ENCODE data around the gene LONRF2.

LONRF2 gene

GRCh38 chr2:100291152-100291970 is 30.9 kb downstream of the LONRF2 start:
- H3K36me3 ChIP-seq (ENCODE audit: insufficient read depth, low read length) = no peaks in the 10 kb centered on the region
- H3K9me3 ChIP-seq (ENCODE audit: control insufficient read depth, insufficient read depth, low read length) = no peaks in the 10 kb centered on the region
- H3K9ac ChIP-seq (ENCODE audit: low read depth, low read length) = no peak overlapping the region
- peaks cover 24% of the 10 kb centered on the region for H3K4me1 ChIP-seq (ENCODE audit: insufficient read depth, low read length)

GRCh38 chr2:100290718-100291151 is 31.6 kb downstream of the LONRF2 start:
- no peak overlapping the region for H3K9ac ChIP-seq (ENCODE audit: low read depth, low read length)
- no peaks in the 10 kb centered on the region for H3K9me3 ChIP-seq (ENCODE audit: control insufficient read depth, insufficient read depth, low read length)
- peaks cover 31% of the 10 kb centered on the region for H3K4me1 ChIP-seq (ENCODE audit: insufficient read depth, low read length)
- H3K36me3 ChIP-seq (ENCODE audit: insufficient read depth, low read length) = no peaks in the 10 kb centered on the region

GRCh38 chr2:100289020-100289419 is 33.3 kb downstream of the LONRF2 start:
- H3K4me1 ChIP-seq (ENCODE audit: insufficient read depth, low read length) = peaks cover 43% of the 10 kb centered on the region
- H3K9me3 ChIP-seq (ENCODE audit: control insufficient read depth, insufficient read depth, low read length) = no peaks in the 10 kb centered on the region
- no peaks in the 10 kb centered on the region for H3K36me3 ChIP-seq (ENCODE audit: insufficient read depth, low read length)
- no peak overlapping the region for H3K9ac ChIP-seq (ENCODE audit: low read depth, low read length)

DNA sequence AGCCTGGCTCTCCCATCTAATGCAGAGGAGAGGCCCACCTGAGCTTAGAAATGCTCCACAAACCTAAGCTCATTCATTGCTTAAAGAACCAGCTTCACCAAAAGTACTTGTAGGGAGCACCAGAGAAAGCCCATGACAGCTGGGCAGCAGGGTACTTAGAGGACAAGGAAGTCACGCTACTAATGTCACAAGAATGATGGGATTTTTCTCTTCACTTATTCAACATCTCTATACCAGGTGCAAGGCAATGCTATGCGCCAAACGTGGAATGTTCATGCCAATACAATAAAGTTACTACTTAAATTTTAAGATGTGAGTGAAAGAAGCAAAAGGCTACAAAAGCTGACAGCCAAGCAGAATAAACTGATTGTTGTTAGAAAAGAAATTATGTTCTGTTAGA is 36.0 kb downstream of the LONRF2 start:
- H3K9me3 ChIP-seq (ENCODE audit: control insufficient read depth, insufficient read depth, low read length) = no peaks in the 10 kb centered on the region
- H3K36me3 ChIP-seq (ENCODE audit: insufficient read depth, low read length) = no peaks in the 10 kb centered on the region
- peaks cover 49% of the 10 kb centered on the region for H3K4me1 ChIP-seq (ENCODE audit: insufficient read depth, low read length)
- H3K9ac ChIP-seq (ENCODE audit: low read depth, low read length) = no peak overlapping the region

DNA sequence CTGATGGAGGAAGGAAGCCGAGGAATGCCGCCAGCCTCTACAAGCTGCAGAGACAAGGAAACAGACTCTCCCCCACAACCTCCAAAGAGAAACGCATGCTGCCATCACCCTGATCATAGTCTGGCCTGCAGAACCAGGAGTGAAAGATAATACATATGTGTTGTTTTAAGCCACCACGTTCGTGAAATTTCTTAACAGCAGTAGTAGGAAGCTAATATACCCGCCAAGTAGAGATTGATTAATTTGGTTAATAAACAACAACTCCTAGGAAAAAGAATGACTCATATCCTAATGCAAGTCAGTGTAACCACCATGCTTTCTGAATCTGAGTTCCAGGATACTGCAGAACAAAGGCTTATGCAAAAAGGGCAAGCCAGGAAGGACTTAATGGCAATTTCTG is 36.6 kb downstream of the LONRF2 start:
- no peaks in the 10 kb centered on the region for H3K9me3 ChIP-seq (ENCODE audit: control insufficient read depth, insufficient read depth, low read length)
- H3K9ac ChIP-seq (ENCODE audit: low read depth, low read length) = no peak overlapping the region
- no peaks in the 10 kb centered on the region for H3K36me3 ChIP-seq (ENCODE audit: insufficient read depth, low read length)
- H3K4me1 ChIP-seq (ENCODE audit: insufficient read depth, low read length) = peaks cover 47% of the 10 kb centered on the region

DNA sequence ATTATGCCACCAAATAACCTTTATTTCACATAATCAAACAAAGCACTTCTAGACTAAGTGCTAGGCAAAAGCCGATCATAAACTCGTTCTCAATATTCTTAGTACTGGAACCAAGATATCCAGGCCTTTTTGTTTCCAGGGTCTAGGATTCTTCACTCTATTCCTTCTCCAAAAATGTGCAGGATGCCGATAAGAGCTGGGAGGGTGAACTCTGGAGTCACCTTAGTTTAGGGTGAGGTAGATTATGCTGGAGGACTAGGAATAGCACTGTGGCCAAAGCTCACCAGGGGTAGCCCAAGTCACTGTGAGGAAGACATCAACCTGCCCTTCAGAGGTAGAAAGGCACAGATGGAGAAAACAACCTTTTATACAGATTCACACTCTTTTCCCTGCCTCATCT is 37.3 kb downstream of the LONRF2 start:
- Histone ChIP-seq H3K36me3 (ENCODE audit: insufficient read depth, low read length) (no peaks in the 10 kb centered on the region), H3K9ac (ENCODE audit: low read depth, low read length) (no peak overlapping the region), H3K9me3 (ENCODE audit: control insufficient read depth, insufficient read depth, low read length) (no peaks in the 10 kb centered on the region), H3K4me1 (ENCODE audit: insufficient read depth, low read length) (peaks cover 49% of the 10 kb centered on the region)

DNA sequence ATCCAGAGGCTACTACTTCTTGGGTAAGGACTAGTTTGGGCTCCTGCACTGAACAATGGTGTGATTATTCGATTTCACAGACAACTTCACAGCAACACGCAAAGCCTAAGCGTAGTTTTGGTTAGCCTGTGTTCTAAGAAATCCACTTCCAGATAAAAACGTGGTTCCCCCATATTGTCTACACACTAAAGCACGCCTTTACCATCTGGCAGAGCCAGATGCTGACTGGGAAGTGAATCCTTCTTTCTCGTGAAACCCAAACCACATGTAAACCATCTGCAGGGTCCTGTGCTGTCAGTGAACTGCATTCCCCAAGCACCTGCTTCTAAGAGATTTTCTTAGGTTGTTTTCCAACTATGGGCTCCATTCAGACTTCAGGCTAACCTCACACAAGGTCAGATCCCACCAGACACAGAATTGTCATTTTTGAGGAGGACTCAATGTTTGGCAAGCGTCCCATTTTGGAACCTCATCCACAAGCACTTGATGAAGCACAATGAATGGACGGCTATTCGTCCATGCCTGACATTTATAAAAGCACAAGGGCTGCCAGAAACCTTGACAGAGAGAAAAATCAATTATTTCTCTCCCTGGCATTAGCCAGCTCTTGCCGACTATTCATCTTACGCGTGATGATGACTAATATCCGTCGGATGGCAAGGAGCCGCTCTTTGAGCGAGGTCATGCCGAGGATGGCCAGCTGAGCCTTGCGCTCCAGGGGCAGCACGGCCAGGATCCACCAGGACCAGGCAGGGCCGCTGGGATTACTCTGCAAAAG is 38.4 kb downstream of the LONRF2 start:
- no peaks in the 10 kb centered on the region for H3K9me3 ChIP-seq (ENCODE audit: control insufficient read depth, insufficient read depth, low read length)
- H3K9ac ChIP-seq (ENCODE audit: low read depth, low read length) = no peak overlapping the region
- peaks cover 52% of the 10 kb centered on the region for H3K4me1 ChIP-seq (ENCODE audit: insufficient read depth, low read length)
- no peaks in the 10 kb centered on the region for H3K36me3 ChIP-seq (ENCODE audit: insufficient read depth, low read length)

GRCh38 chr2:100281521-100282438 is 40.5 kb downstream of the LONRF2 start:
- Histone ChIP-seq H3K36me3 (ENCODE audit: insufficient read depth, low read length) (no peaks in the 10 kb centered on the region), H3K9ac (ENCODE audit: low read depth, low read length) (peak overlapping the region; percentile 14), H3K9me3 (ENCODE audit: control insufficient read depth, insufficient read depth, low read length) (no peaks in the 10 kb centered on the region), H3K4me1 (ENCODE audit: insufficient read depth, low read length) (peaks cover 44% of the 10 kb centered on the region)

GRCh38 chr2:100279586-100280534 is 42.4 kb downstream of the LONRF2 start:
- Histone ChIP-seq H3K9me3 (ENCODE audit: control insufficient read depth, insufficient read depth, low read length) (no peaks in the 10 kb centered on the region), H3K9ac (ENCODE audit: low read depth, low read length) (no peak overlapping the region), H3K4me1 (ENCODE audit: insufficient read depth, low read length) (peaks cover 31% of the 10 kb centered on the region), H3K36me3 (ENCODE audit: insufficient read depth, low read length) (no peaks in the 10 kb centered on the region)

- Histone ChIP-seq H3K9me3 (ENCODE audit: control insufficient read depth, insufficient read depth, low read length) (no peaks in the 10 kb centered on the region), H3K36me3 (ENCODE audit: insufficient read depth, low read length) (no peaks in the 10 kb centered on the region), H3K4me1 (ENCODE audit: insufficient read depth, low read length) (peaks cover 25% of the 10 kb centered on the region), H3K9ac (ENCODE audit: low read depth, low read length) (no peak overlapping the region)
Observed at GRCh38 chr2:100278986-100279385, 43.3 kb downstream of the LONRF2 start.

- no peak overlapping the region for H3K9ac ChIP-seq (ENCODE audit: low read depth, low read length)
- H3K9me3 ChIP-seq (ENCODE audit: control insufficient read depth, insufficient read depth, low read length) = no peaks in the 10 kb centered on the region
- H3K4me1 ChIP-seq (ENCODE audit: insufficient read depth, low read length) = peaks cover 23% of the 10 kb centered on the region
- no peaks in the 10 kb centered on the region for H3K36me3 ChIP-seq (ENCODE audit: insufficient read depth, low read length)
Observed at GRCh38 chr2:100278501-100278900, 43.8 kb downstream of the LONRF2 start.

DNA sequence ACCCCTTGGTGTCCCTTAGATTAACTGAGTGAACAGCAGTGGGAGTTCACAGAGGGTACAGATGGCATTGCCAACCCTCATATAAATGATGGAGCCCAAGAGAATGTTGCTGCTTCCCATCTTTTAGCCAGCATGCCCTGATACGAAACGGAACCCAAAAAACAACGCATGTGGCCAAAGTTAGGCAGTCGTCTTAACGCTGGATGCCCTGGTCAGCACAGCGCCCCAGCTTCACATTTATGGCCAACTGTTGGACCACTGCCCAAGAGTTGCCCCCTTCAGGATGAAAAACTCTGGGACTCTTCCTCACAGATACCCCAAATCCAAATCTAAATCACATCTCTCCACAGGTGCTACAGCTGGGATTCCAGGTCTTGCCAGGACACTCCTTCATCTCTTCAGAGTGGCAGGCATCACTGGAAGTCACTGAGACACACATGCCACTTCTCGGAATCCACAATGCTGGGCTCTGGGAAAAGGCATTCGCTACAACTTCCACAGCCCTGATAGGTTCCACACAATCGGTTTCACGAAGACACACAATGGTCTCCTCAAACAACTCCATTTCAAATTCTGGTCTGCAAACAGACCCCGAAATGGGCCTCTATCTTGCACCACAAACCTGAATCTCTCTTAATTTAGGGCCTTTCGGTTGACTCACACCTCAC is 44.6 kb downstream of the LONRF2 start:
- no peak overlapping the region for H3K9ac ChIP-seq (ENCODE audit: low read depth, low read length)
- H3K4me1 ChIP-seq (ENCODE audit: insufficient read depth, low read length) = peaks cover 23% of the 10 kb centered on the region
- H3K9me3 ChIP-seq (ENCODE audit: control insufficient read depth, insufficient read depth, low read length) = no peaks in the 10 kb centered on the region

GRCh38 chr2:100276716-100277115 is 45.6 kb downstream of the LONRF2 start:
- H3K4me1 ChIP-seq (ENCODE audit: insufficient read depth, low read length) = peaks cover 17% of the 10 kb centered on the region
- no peaks in the 10 kb centered on the region for H3K36me3 ChIP-seq (ENCODE audit: insufficient read depth, low read length)
- no peak overlapping the region for H3K9ac ChIP-seq (ENCODE audit: low read depth, low read length)
- no peaks in the 10 kb centered on the region for H3K9me3 ChIP-seq (ENCODE audit: control insufficient read depth, insufficient read depth, low read length)

More for the DNA sequence above, 44.6 kb downstream of the LONRF2 start:
- no peaks in the 10 kb centered on the region for H3K36me3 ChIP-seq (ENCODE audit: insufficient read depth, low read length)

All from ES-I3 (cell line).